ENCODE measurements around the gene ERMARD.
A peak's percentile ranks its signal among the peaks of the same experiment; 100 is the strongest.

ERMARD gene

DNA sequence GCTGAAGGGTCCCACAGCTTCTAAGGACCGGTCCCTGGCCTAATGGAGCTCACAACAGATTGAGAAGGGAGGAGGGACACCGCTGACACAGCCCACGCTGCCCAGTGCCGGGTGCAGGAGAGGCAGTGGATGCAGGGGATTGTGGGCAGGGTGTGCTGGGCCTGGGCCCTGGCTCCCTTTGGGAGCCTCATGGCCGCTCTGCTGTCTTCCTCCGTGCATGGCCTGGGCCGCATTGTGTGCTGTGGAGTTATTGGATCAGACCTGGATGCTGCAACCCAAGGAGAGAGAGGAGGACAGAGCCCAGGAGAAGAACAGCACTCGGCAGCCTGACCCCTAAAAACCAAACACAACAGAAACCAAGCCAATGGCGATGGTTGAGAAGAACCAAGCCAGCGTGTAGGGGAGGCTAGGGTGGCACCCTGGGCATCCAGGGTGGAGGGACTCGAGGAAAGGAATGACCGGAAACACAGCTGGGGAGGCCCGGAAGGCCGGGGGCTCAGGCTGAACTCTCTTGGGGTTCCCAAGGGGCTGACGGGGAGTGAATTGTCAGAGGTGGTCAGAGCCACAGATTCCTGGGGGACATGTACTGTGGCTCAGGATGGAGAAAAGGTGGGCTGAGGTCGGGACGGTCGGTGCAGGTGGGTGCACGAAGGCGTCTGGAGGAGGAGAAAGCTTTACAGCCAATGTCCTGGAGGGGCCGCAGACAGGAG, 41.0 kb downstream of the ERMARD start:
- no peak for DNase-seq
- Histone ChIP-seq H4K8ac (ENCODE audit: low read depth, low read length) (no peak overlapping the region), H3K4me1 (ENCODE audit: control insufficient read depth, low read depth, low read length) (peaks cover 2% of the 10 kb centered on the region), H2AK5ac (ENCODE audit: low read length) (no peak overlapping the region), H3K18ac (ENCODE audit: low read length) (no peak overlapping the region), H3K79me2 (ENCODE audit: control insufficient read depth, insufficient read depth, low read length) (no peaks in the 10 kb centered on the region), H3K36me3 (ENCODE audit: control insufficient read depth, insufficient read depth, low read length) (no peaks in the 10 kb centered on the region), H4K5ac (ENCODE audit: low read length) (no peak overlapping the region), H3K56ac (ENCODE audit: low read length) (no peak overlapping the region), H3K4ac (ENCODE audit: low read depth, low read length) (no peak overlapping the region), H3K4me2 (ENCODE audit: low read length) (no peak overlapping the region), H3K23ac (ENCODE audit: low read length) (no peak overlapping the region), H3K79me1 (ENCODE audit: low read length) (no peaks in the 10 kb centered on the region), H3K4me3 (ENCODE audit: low read length) (no peak overlapping the region), H3K9ac (ENCODE audit: low read length) (no peak overlapping the region), H2BK15ac (replicated peaks; ENCODE audit: low read depth) (no peak overlapping the region), H3K27ac (ENCODE audit: low read depth, low read length) (no peak overlapping the region), H3K27me3 (ENCODE audit: insufficient read depth, low read length, poor library complexity) (no peaks in the 10 kb centered on the region), H2BK120ac (ENCODE audit: low read depth, low read length) (no peak overlapping the region), H2BK5ac (ENCODE audit: low read length) (no peak overlapping the region)
- WGBS (ENCODE audit: extremely low coverage, insufficient coverage, low lambda C conversion rate), result no CpG with 5 or more reads among the region's 21 CpGs

DNA sequence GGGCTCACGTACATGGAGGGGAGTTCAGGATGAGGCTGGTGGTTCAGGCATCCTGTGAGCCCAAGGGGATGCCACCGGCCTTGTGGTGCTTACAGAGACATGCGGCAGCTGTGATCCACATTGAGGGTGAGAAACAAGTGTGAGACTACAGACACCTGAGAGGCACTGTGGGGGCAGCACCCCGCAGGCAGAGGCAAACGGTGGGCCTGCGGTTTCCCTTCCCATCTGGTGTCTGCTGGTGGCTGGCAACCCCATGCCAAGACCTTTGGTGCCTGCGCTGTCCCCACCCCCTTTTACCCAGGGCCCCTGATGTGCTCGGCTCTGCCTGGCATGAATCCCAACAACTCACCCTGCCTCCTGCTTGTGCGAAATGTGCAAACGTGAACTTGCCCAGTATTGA, 42.0 kb downstream of the ERMARD start:
- Histone ChIP-seq H2AK5ac (ENCODE audit: low read length) (no peak overlapping the region), H3K56ac (ENCODE audit: low read length) (no peak overlapping the region), H3K4me1 (ENCODE audit: control insufficient read depth, low read depth, low read length) (peaks cover 2% of the 10 kb centered on the region), H2BK5ac (ENCODE audit: low read length) (no peak overlapping the region), H3K18ac (ENCODE audit: low read length) (no peak overlapping the region), H3K27ac (ENCODE audit: low read depth, low read length) (no peak overlapping the region), H4K5ac (ENCODE audit: low read length) (no peak overlapping the region), H2BK120ac (ENCODE audit: low read depth, low read length) (no peak overlapping the region), H3K79me1 (ENCODE audit: low read length) (no peaks in the 10 kb centered on the region), H3K4me2 (ENCODE audit: low read length) (no peak overlapping the region), H3K4ac (ENCODE audit: low read depth, low read length) (no peak overlapping the region), H3K36me3 (ENCODE audit: control insufficient read depth, insufficient read depth, low read length) (no peaks in the 10 kb centered on the region), H3K79me2 (ENCODE audit: control insufficient read depth, insufficient read depth, low read length) (no peaks in the 10 kb centered on the region), H4K8ac (ENCODE audit: low read depth, low read length) (no peak overlapping the region), H2BK15ac (replicated peaks; ENCODE audit: low read depth) (no peak overlapping the region), H3K4me3 (ENCODE audit: low read length) (no peak overlapping the region), H3K27me3 (ENCODE audit: insufficient read depth, low read length, poor library complexity) (no peaks in the 10 kb centered on the region), H3K23ac (ENCODE audit: low read length) (no peak overlapping the region), H3K9ac (ENCODE audit: low read length) (no peak overlapping the region)
- DNase-seq, result no peak
- WGBS (ENCODE audit: extremely low coverage, insufficient coverage, low lambda C conversion rate), result no CpG with 5 or more reads among the region's 10 CpGs

GRCh38 chr6:169794317-169795055, 43.1 kb downstream of the ERMARD start:
- H3K23ac ChIP-seq (ENCODE audit: low read length), result no peak overlapping the region
- no peak overlapping the region for H4K8ac ChIP-seq (ENCODE audit: low read depth, low read length)
- no peak overlapping the region for H4K5ac ChIP-seq (ENCODE audit: low read length)
- H3K27me3 ChIP-seq (ENCODE audit: insufficient read depth, low read length, poor library complexity), result no peaks in the 10 kb centered on the region
- H2AK5ac ChIP-seq (ENCODE audit: low read length), result no peak overlapping the region
- H3K4me2 ChIP-seq (ENCODE audit: low read length), result no peak overlapping the region
- DNase-seq, result no peak
- no peak overlapping the region for H3K4ac ChIP-seq (ENCODE audit: low read depth, low read length)
- no peak overlapping the region for H3K18ac ChIP-seq (ENCODE audit: low read length)
- H3K4me3 ChIP-seq (ENCODE audit: low read length), result no peak overlapping the region
- H3K79me1 ChIP-seq (ENCODE audit: low read length), result no peaks in the 10 kb centered on the region
- no peaks in the 10 kb centered on the region for H3K36me3 ChIP-seq (ENCODE audit: control insufficient read depth, insufficient read depth, low read length)
- no peaks in the 10 kb centered on the region for H3K79me2 ChIP-seq (ENCODE audit: control insufficient read depth, insufficient read depth, low read length)
- H3K56ac ChIP-seq (ENCODE audit: low read length), result no peak overlapping the region
- H2BK15ac ChIP-seq (replicated peaks; ENCODE audit: low read depth), result no peak overlapping the region
- H2BK5ac ChIP-seq (ENCODE audit: low read length), result no peak overlapping the region
- H3K9ac ChIP-seq (ENCODE audit: low read length), result no peak overlapping the region
- H3K4me1 ChIP-seq (ENCODE audit: control insufficient read depth, low read depth, low read length), result peaks cover 2% of the 10 kb centered on the region
- no peak overlapping the region for H2BK120ac ChIP-seq (ENCODE audit: low read depth, low read length)
- WGBS (ENCODE audit: extremely low coverage, insufficient coverage, low lambda C conversion rate), result no CpG with 5 or more reads among the region's 13 CpGs
- no peak overlapping the region for H3K27ac ChIP-seq (ENCODE audit: low read depth, low read length)

DNA sequence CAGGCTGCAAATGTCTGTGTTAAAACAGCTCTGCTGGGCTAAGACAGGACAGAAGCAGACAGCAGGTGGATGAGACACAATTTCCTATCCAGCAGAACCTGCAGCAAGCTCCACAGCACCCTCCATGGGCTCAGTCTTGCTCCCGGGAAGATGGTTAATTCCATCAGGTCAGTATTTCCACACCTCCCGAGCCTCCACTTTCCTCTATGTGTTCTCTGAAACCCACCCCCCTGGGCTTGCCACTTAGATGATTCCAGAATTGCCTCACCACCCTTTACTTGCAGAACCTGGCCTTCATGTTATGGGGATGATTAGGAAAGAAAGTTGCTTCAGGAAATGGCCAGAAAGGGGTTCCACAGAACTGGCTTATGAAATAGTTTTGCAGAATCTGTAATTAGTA, 43.8 kb downstream of the ERMARD start:
- Histone ChIP-seq H2BK15ac (replicated peaks; ENCODE audit: low read depth) (no peak overlapping the region), H3K9ac (ENCODE audit: low read length) (no peak overlapping the region), H3K79me2 (ENCODE audit: control insufficient read depth, insufficient read depth, low read length) (no peaks in the 10 kb centered on the region), H3K79me1 (ENCODE audit: low read length) (no peaks in the 10 kb centered on the region), H2BK120ac (ENCODE audit: low read depth, low read length) (no peak overlapping the region), H2BK5ac (ENCODE audit: low read length) (no peak overlapping the region), H3K4me3 (ENCODE audit: low read length) (no peak overlapping the region), H3K4ac (ENCODE audit: low read depth, low read length) (no peak overlapping the region), H3K36me3 (ENCODE audit: control insufficient read depth, insufficient read depth, low read length) (no peaks in the 10 kb centered on the region), H4K8ac (ENCODE audit: low read depth, low read length) (no peak overlapping the region), H3K4me1 (ENCODE audit: control insufficient read depth, low read depth, low read length) (no peaks in the 10 kb centered on the region), H2AK5ac (ENCODE audit: low read length) (no peak overlapping the region), H3K27me3 (ENCODE audit: insufficient read depth, low read length, poor library complexity) (no peaks in the 10 kb centered on the region), H3K18ac (ENCODE audit: low read length) (no peak overlapping the region), H3K4me2 (ENCODE audit: low read length) (no peak overlapping the region), H3K27ac (ENCODE audit: low read depth, low read length) (no peak overlapping the region), H4K5ac (ENCODE audit: low read length) (no peak overlapping the region), H3K23ac (ENCODE audit: low read length) (no peak overlapping the region), H3K56ac (ENCODE audit: low read length) (no peak overlapping the region)
- no CpG with 5 or more reads among the region's 2 CpGs for WGBS (ENCODE audit: extremely low coverage, insufficient coverage, low lambda C conversion rate)
- peak; percentile 7 for DNase-seq

GRCh38 chr6:169798764-169799473, 47.5 kb downstream of the ERMARD start:
- Histone ChIP-seq H3K4me3 (ENCODE audit: low read length) (no peak overlapping the region), H3K9ac (ENCODE audit: low read length) (no peak overlapping the region), H2BK120ac (ENCODE audit: low read depth, low read length) (no peak overlapping the region), H3K4me1 (ENCODE audit: control insufficient read depth, low read depth, low read length) (peaks cover 3% of the 10 kb centered on the region), H3K79me2 (ENCODE audit: control insufficient read depth, insufficient read depth, low read length) (no peaks in the 10 kb centered on the region), H4K5ac (ENCODE audit: low read length) (no peak overlapping the region), H3K56ac (ENCODE audit: low read length) (no peak overlapping the region), H3K23ac (ENCODE audit: low read length) (no peak overlapping the region), H3K27ac (ENCODE audit: low read depth, low read length) (no peak overlapping the region), H3K4ac (ENCODE audit: low read depth, low read length) (no peak overlapping the region), H3K79me1 (ENCODE audit: low read length) (no peaks in the 10 kb centered on the region), H2BK15ac (replicated peaks; ENCODE audit: low read depth) (no peak overlapping the region), H2BK5ac (ENCODE audit: low read length) (no peak overlapping the region), H4K8ac (ENCODE audit: low read depth, low read length) (no peak overlapping the region), H3K27me3 (ENCODE audit: insufficient read depth, low read length, poor library complexity) (no peaks in the 10 kb centered on the region), H3K36me3 (ENCODE audit: control insufficient read depth, insufficient read depth, low read length) (no peaks in the 10 kb centered on the region), H3K18ac (ENCODE audit: low read length) (no peak overlapping the region), H2AK5ac (ENCODE audit: low read length) (no peak overlapping the region), H3K4me2 (ENCODE audit: low read length) (no peak overlapping the region)
- no peak for DNase-seq
- no CpG with 5 or more reads among the region's 10 CpGs for WGBS (ENCODE audit: extremely low coverage, insufficient coverage, low lambda C conversion rate)
